H7 (cell line): ENCODE results near the gene MRPS33. TPM values are rescaled to one million over a fixed set of nuclear protein-coding genes. Genes with fewer than 3 reads are reported as not detected.

ENCODE experiments used
- total RNA-seq: library from RNA; depleted of rRNA; stranded (reverse); fragments of >200 nt; shearing (Covaris generic); gene quantifications from 2 replicates; pipeline ENCODE4 v1.2.3, GENCODE V29; 2014; rRNA removed

The MRPS33 gene
- total RNA-seq, 1 experiment from 2014 or later, result 51.0 TPM

Other genes with a start within 250 kb of the MRPS33 start
- gene BRAF, start 90.0 kb downstream of the MRPS33 start, total RNA-seq, result 7.7 and 11.6 TPM in 2 replicates
- gene TMEM178B, start 59.1 kb upstream of the MRPS33 start, total RNA-seq, result 1.1 and 1.4 TPM in 2 replicates